Caco-2 (cell line): ENCODE measurements around the gene HSDL1. TPM values are rescaled to one million over a fixed set of nuclear protein-coding genes. Genes with fewer than 3 reads are reported as not detected.

Source experiments
- BruUV-seq: library from RNA; stranded (reverse); fragments of 400-500 nt; replicated peaks from 2 replicates; lab custom pipeline; 2021; lab: Mats Ljungman, UMichigan
- CTCF ChIA-PET: fragments of 300-600 bp; sonication (Branson Sonifier 250); formaldehyde crosslinking; loops from one replicate; lab custom pipeline; 2022; ENCODE audit warnings: antibody characterized with exemption; lab: Charles Lee
- POLR2A ChIA-PET: fragments of 300-600 bp; sonication (Branson Sonifier 250); formaldehyde crosslinking; loops from one replicate; lab custom pipeline; 2022; ENCODE audit warnings: antibody characterized with exemption; lab: Charles Lee
- DNase-seq, 2 experiments: peaks; one replicate each; pipeline versions ENCODE4 v3.0.0 to v3.0.0-alpha.2; 2020 to 2022
- H3K27me3 ChIP-seq: replicated peaks from 2 replicates; pipeline ENCODE4 v1.6.0; 2011; ENCODE audit warnings: low read length; ENCODE audit not compliant: control insufficient read depth, insufficient read depth
- H3K36me3 ChIP-seq: 2 replicates; pipeline ENCODE4 v1.5.1; 2011; ENCODE audit warnings: low read length; ENCODE audit not compliant: control insufficient read depth, insufficient read depth
- H3K4me1 ChIP-seq: fragments of 250-450 bp; sonication (Bioruptor Pico); 2 replicates; pipeline ENCODE4 v1.5.1; 2020; ENCODE audit warnings: mild to moderate bottlenecking
- H3K4me3 ChIP-seq: 2 replicates; pipeline ENCODE4 v1.5.1; 2011; ENCODE audit warnings: low read depth, mild to moderate bottlenecking, control low read depth, low read length
- H3K9me3 ChIP-seq: fragments of 250-450 bp; sonication (Bioruptor Pico); 2 replicates; pipeline ENCODE4 v1.5.1; 2020; ENCODE audit warnings: mild to moderate bottlenecking, moderate library complexity
- H3K27ac Mint-ChIP-seq: one replicate; pipeline ENCODE4 v1.8.0; 2022; ENCODE audit warnings: mixed read lengths; ENCODE audit not compliant: unreplicated experiment
- H3K27me3 Mint-ChIP-seq: one replicate; pipeline ENCODE4 v1.8.0; 2022; ENCODE audit warnings: mixed read lengths; ENCODE audit not compliant: insufficient read depth, unreplicated experiment
- H3K36me3 Mint-ChIP-seq: one replicate; pipeline ENCODE4 v1.8.0; 2022; ENCODE audit warnings: mild to moderate bottlenecking, mixed read lengths; ENCODE audit not compliant: insufficient read depth, unreplicated experiment
- H3K4me1 Mint-ChIP-seq: one replicate; pipeline ENCODE4 v1.8.0; 2022; ENCODE audit warnings: low read depth, mixed read lengths; ENCODE audit not compliant: unreplicated experiment
- H3K4me3 Mint-ChIP-seq: one replicate; pipeline ENCODE4 v1.8.0; 2022; ENCODE audit warnings: mild to moderate bottlenecking, moderate library complexity, mixed read lengths; ENCODE audit not compliant: unreplicated experiment
- H3K9me3 Mint-ChIP-seq: one replicate; pipeline ENCODE4 v1.8.0; 2022; ENCODE audit warnings: mixed read lengths; ENCODE audit not compliant: unreplicated experiment
- intact Hi-C: fragments of 100-400 bp; cut with micrococcal nuclease; formaldehyde crosslinking; loops from one replicate; pipeline ENCODE4 v1.10.0; 2022; ENCODE audit not compliant: unreplicated experiment
- total RNA-seq: library from RNA; stranded (reverse); gene quantifications from 2 replicates; pipeline ENCODE4 v1.2.3, GENCODE V29; 2022
- TF ChIP-seq, protein P1 (sequence below), 2 experiments: fragments of 200-600 bp in 1 of 2; IDR thresholded peaks; 1 replicate in 1 of 2; 2 replicates in 1 of 2; pipeline versions ENCODE4 v1.5.1 to v1.8.0; 2011 to 2022; ENCODE audit warnings: antibody characterized with exemption in 1 of 2, control low read depth in 1 of 2, inconsistent platforms in 1 of 2, low read depth in 1 of 2, low read length in 1 of 2, mild to moderate bottlenecking in 1 of 2, moderate library complexity in 1 of 2; ENCODE audit not compliant: insufficient read depth in 1 of 2, severe bottlenecking in 1 of 2, unreplicated experiment in 1 of 2

Gene HSDL1
- total RNA-seq, 1 experiment from 2014 or later = 23.7 TPM

DNA sequence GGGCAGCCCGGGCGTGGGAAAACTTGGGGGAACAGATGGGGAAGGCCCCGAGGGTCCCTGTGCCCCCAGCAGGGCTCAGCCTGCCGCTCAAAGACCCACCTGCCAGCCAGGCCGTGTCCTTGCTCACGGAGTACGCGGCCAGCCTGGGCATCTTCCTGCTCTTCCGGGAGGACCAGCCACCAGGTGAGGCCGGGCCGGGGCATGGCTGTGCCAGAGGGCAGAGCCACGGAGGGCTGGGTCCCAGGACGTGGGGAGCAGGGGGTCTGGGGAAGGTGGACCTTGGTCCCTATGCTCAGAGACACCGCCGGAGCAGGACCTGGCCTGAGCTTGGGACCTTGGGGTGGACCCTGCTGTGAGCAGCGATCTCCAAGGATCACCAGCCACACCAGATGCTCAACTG is 46.5 kb upstream of the HSDL1 start:
- TF ChIP-seq, protein P1, sequence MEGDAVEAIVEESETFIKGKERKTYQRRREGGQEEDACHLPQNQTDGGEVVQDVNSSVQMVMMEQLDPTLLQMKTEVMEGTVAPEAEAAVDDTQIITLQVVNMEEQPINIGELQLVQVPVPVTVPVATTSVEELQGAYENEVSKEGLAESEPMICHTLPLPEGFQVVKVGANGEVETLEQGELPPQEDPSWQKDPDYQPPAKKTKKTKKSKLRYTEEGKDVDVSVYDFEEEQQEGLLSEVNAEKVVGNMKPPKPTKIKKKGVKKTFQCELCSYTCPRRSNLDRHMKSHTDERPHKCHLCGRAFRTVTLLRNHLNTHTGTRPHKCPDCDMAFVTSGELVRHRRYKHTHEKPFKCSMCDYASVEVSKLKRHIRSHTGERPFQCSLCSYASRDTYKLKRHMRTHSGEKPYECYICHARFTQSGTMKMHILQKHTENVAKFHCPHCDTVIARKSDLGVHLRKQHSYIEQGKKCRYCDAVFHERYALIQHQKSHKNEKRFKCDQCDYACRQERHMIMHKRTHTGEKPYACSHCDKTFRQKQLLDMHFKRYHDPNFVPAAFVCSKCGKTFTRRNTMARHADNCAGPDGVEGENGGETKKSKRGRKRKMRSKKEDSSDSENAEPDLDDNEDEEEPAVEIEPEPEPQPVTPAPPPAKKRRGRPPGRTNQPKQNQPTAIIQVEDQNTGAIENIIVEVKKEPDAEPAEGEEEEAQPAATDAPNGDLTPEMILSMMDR (IDR thresholded peaks at IDR 0.05; ENCODE audit: insufficient read depth in 1 of 2, low read depth in 1 of 2, low read length in 1 of 2, severe bottlenecking in 1 of 2, unreplicated experiment in 1 of 2) = no peak
- Histone ChIP-seq H3K4me1 (peaks cover 9% of the 10 kb centered on the region; the same call in 1 of the 2 replicates), H3K36me3 (no peaks in the 10 kb centered on the region), H3K9me3 (no peaks in the 10 kb centered on the region), H3K27me3 (no peaks in the 10 kb centered on the region), H3K4me3 (no peak overlapping the region)
- Mint-ChIP-seq H3K4me3 (no peak overlapping the region), H3K9me3 (no peaks in the 10 kb centered on the region), H3K27me3 (no peaks in the 10 kb centered on the region), H3K4me1 (no peaks in the 10 kb centered on the region), H3K36me3 (peaks cover 4% of the 10 kb centered on the region), H3K27ac (no peak overlapping the region)
- DNase-seq = no peak
- BruUV-seq = no TSS peak
- intact Hi-C loops = no loop called here
- POLR2A ChIA-PET = no interaction called here
- CTCF ChIA-PET = no interaction called here

DNA sequence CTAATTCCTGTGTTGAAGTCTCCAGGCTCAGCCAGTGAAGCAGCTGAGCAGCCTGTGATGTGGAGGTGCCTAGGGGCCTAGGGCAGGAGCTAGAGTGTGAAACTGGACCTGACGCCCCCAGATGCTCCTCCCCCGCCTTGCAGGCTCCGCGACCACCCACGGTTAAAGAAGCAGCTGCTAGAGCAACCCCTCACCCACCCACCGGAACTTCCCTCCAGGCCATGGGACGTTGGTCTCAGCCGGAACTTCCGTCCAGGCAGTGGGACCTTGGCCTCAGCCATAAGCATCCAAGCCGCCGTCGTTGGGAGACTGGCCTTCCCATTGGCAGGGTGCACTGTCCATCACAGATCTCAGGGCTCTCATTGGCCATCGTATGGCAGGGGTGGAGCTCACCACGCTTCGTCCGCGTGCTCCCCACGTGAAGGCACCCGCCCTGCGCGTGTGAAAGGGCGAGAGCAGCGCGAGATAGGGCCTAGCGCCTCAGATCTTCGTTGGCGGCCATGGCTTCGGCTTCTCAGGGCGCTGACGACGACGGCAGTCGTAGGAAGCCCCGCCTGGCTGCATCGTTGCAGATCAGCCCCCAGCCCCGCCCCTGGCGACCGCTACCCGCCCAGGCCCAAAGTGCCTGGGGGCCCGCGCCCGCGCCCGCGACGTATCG is 45.9 kb upstream of the HSDL1 start, which contains the start of gene ADAD2:
Gene ADAD2 (plus strand): TSS at position 427 of the 658 bp plus-strand sequence. CDS start 74 bp downstream, at position 501.
- H3K4me1 Mint-ChIP-seq = no peaks in the 10 kb centered on the region
- POLR2A ChIA-PET = no interaction called here
- H3K9me3 ChIP-seq = no peaks in the 10 kb centered on the region
- intact Hi-C loops = no loop called here
- no peaks in the 10 kb centered on the region for H3K36me3 ChIP-seq
- no peak within 1 kb of the TSS for H3K4me3 ChIP-seq
- no TSS peak for BruUV-seq
- peaks cover 4% of the 10 kb centered on the region for H3K36me3 Mint-ChIP-seq
- no peak within 1 kb of the TSS for H3K27ac Mint-ChIP-seq
- DNase-seq = peak; percentile 43 to 65
- CTCF ChIA-PET = no interaction called here
- no peaks in the 10 kb centered on the region for H3K27me3 Mint-ChIP-seq
- no peaks in the 10 kb centered on the region for H3K27me3 ChIP-seq
- TF ChIP-seq, protein P1 (IDR thresholded peaks at IDR 0.05; ENCODE audit: insufficient read depth in 1 of 2, low read depth in 1 of 2, low read length in 1 of 2, severe bottlenecking in 1 of 2, unreplicated experiment in 1 of 2) = no peak
- peaks cover 9% of the 10 kb centered on the region; the same call in 1 of the 2 replicates for H3K4me1 ChIP-seq
- no peaks in the 10 kb centered on the region for H3K9me3 Mint-ChIP-seq
- no peak within 1 kb of the TSS for H3K4me3 Mint-ChIP-seq

- no peaks in the 10 kb centered on the region for H3K27me3 Mint-ChIP-seq
- POLR2A ChIA-PET = interaction anchor here (0.6 to 1.4 kb wide), 3 partner anchors 70 to 224 kb away, joined by 3 to 10 read pairs (median 5); partner anchors contain the start of gene MBTPS1
Observed at GRCh38 chr16:84186685-84187437, 41.9 kb upstream of the HSDL1 start, which contains the start of gene TAF1C. Gene TAF1C (minus strand): TSS chr16:84187057. CDS start chr16:84184988, 2,069 bp downstream.

More at GRCh38 chr16:84186685-84187437, 41.9 kb upstream of the HSDL1 start, which contains the start of gene TAF1C:
- intact Hi-C loops = loop anchor here (1.0 to 10.0 kb wide), 2 partner anchors 42 to 298 kb away; partner anchors contain the start of genes DNAAF1 and HSDL1
- H3K4me3 Mint-ChIP-seq = peak within 1 kb of the TSS; percentile 93
- peak within 1 kb of the TSS; percentile 96 for H3K27ac Mint-ChIP-seq
- Histone ChIP-seq H3K9me3 (no peaks in the 10 kb centered on the region), H3K27me3 (no peaks in the 10 kb centered on the region), H3K36me3 (peaks cover 4% of the 10 kb centered on the region), H3K4me1 (peaks cover 4% of the 10 kb centered on the region; the same call in 1 of the 2 replicates), H3K4me3 (peak within 1 kb of the TSS; percentile 96)
- no TSS peak for BruUV-seq
- CTCF ChIA-PET = interaction anchor here (0.5 to 1.8 kb wide), 35 partner anchors 8 to 688 kb away, joined by 3 to 19 read pairs (median 5); partner anchors contain the start of genes DNAAF1, HSDL1, MBTPS1 and SLC38A8
- peaks cover 6% of the 10 kb centered on the region for H3K4me1 Mint-ChIP-seq
- peak; percentile 92 to 96 for DNase-seq
- peaks cover 24% of the 10 kb centered on the region for H3K36me3 Mint-ChIP-seq
- H3K9me3 Mint-ChIP-seq = no peaks in the 10 kb centered on the region
- TF ChIP-seq, protein P1 (IDR thresholded peaks at IDR 0.05; ENCODE audit: insufficient read depth in 1 of 2, low read depth in 1 of 2, low read length in 1 of 2, severe bottlenecking in 1 of 2, unreplicated experiment in 1 of 2) = peak; percentile 97 to 98
